NCI-H187 treated with DMSO at 0.1 percent for 48 hours (cell line): ENCODE results near the gene PREPL.
"Not testable (repeated sequence)": the region's sequence is repeated elsewhere in the genome, so short reads cannot be mapped to it uniquely, and the experiment has no call there.

ENCODE experiments used
- DNase-seq: peaks from one replicate; lab custom pipeline; 2025; lab: John Stamatoyannopoulos, UW

PREPL gene

GRCh38 chr2:44348400-44348799, 12.9 kb downstream of the PREPL start:
- no peak for DNase-seq

- DNase-seq = no peak
These were observed 13.8 kb downstream of the PREPL start for GRCh38 chr2:44347526-44347925.

- DNase-seq = no peak
These were observed 18.4 kb downstream of the PREPL start for GRCh38 chr2:44342854-44343253.

DNA sequence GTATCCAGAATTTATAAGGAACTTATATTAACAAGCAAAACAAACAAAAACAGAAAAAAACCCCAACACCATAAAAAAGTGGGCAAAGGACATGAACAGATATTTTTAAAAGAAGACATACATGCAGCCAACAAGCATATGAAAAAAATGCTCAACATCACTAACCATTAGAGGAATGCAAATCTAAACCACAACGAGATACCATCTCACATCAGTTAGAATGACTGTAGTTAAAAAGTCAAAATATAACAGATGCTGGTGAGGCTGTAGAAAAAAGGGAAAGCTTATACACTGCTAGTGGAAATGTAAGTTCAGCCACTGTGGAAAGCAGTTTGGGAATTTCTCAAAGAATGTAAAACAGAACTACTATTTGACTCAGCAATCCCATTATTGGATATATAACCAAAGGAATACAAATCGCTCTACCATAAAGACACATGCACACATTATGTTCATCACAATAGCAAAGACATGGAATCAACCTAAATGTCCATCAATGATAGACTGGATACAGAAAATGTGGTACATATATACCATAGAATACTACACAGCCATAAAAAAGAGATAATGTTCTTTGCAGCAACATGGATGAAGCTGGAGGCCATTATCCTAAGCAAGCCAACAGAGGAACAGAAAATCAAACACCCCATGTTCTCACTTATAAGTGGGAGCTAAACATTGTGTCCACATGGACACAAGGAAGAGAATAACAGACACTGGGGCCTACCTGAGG, 25.3 kb downstream of the PREPL start:
- DNase-seq = no peak

- DNase-seq = no peak
These were observed 27.3 kb downstream of the PREPL start for GRCh38 chr2:44333994-44334393.

- no peak for DNase-seq
These were observed 30.5 kb downstream of the PREPL start for GRCh38 chr2:44330801-44331200.

DNA sequence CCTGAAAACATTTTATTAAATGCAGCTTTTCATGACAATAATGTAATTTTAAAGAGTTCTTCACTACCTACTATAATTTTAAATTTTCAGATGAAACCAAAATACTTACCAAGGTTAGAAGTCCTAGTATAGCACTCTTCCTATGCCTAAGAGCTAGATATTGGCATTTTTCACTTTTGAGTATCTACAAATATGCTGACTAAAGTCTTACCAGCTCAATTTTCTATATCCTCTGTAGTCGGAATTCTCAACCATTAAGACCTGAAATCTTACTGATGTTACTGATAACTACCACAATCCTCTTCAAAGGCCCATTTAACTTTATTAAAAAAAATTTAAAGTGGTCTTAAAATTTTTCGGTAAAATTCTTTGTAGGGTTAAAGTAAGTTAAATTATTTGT, 32.0 kb downstream of the PREPL start:
- DNase-seq = no peak

DNA sequence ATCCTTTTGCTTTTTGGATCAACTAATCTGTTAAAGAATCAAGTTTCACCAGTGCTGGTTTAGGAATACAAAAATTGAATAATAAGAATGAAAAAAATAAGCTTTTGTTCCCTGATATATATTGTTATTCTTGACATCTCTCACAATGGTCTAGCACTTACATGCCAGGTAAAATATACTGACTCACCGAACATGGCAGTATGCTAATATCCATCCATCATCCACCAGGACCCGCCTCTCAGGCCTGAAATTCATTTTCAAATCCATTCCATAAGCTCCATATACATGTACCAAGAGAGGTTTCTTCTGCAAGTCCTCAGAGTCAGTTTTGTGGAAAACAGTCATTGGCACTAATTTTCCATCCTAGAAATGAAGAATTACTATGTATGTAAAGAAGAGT, 32.5 kb downstream of the PREPL start:
- DNase-seq = no peak

DNA sequence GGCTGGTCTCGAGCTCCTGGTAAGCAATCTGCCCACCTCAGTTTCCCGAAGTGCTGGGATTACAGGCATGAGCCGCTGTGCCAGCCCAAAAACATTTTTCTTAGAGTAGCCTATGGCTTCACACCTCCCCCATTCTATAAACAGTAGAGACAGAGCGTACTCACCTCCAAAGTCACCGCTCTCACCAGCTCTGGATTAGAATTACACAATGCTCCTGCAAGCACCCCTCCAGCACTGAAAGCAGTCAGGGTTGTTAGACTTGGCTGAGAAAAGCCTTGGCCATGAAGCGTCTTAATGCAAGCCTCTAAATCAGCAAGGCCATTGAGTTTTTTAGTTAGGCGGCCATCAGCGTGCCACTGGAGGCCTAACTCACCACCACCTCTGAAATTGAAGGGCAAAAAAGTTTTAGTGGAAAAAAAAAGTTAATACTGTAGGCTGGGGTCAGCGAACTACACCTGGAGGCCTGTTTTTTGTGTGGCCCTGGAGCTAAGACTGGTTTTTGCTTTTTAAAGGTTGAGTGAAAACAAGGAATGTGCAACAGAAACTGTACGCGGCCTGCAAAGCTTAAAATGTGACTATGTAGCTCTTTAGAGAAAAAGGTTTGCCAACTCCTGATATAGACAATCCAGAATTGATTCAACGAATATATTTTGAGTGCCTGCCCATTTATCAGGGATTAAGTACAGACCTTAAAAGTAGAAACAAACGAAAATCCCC, 34.6 kb downstream of the PREPL start:
- no peak for DNase-seq

DNA sequence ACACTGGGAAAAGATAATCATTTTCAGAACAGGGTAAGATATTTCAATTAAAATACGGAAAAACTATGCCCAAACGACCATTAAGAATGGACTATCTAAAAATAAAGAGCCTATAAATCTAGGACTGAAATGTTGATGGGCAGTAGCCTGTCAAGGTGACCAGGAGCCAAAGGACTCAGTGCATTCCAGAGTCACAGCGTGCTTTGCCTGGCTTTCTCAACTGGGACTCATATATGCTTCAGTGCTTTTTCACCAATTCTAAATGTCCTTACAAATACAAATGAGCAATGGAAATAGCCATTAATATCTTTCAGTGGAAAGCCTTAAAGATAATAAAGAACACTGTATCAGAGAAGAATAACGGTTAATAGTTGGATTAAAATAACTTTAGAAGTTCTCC, 35.4 kb downstream of the PREPL start:
- DNase-seq = no peak

DNA sequence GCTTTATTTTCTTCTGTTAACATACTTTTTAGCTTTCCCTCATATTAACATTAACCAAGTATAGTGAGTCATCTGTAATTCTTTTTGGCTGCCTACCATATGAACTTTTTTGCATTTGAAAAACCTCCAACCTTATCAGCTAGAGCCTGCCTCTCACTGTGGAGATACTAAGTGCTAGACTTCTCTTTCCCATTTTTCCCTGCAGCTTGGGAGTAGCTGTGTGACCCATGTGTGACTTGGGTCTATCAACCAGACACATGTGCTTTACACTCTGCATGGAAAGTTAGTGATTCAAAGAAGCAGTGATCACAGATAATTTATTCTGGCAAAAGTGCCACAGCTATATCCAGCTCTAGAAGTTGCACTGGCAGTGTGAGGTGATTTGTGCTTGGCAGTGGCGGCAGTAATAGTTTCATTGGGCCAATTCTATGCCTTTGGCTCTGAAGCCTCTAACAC, 36.3 kb downstream of the PREPL start:
- DNase-seq = no peak

DNA sequence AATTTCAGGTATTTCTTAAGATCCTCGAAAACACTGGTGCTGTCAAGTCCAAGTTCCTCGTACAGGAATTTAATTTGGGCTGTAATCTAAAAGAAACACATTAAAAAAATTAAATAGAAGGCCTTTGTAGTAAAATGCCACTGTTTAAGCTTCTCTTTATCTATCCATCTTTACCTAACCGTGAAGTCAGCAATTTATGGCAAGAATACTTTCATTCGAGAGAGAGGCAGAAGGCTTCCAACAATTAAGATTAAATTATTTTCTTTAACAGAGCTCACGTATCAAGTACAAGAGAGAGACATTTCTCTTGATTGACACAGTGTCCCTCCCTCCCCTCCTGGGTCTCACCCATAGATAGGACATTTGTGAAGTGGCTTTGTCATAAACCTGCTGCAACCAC, 39.9 kb downstream of the PREPL start:
- no peak for DNase-seq

- no peak for DNase-seq
These were observed 40.5 kb downstream of the PREPL start for GRCh38 chr2:44320832-44321231.

GRCh38 chr2:44315945-44316344, 45.3 kb downstream of the PREPL start:
- no peak for DNase-seq

DNA sequence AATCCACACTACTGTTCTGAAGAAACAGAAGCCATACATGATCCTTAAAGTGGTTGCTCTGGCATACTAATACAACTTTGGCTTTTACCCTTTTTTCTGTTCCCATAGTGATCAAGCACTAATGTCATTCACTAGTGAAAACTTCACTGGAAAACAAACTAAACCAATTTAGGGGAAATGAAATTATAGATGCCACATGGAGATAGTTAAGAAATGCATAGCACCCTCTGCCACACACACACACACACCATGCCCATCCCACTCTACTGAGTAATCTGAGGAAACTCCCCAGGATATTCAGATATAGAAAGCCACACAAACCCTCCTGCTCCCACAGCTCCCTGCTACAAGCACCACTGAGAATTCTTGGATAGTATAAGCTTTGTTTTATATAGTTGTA, 46.9 kb downstream of the PREPL start:
- no peak for DNase-seq

GRCh38 chr2:44310287-44310686, 51.0 kb downstream of the PREPL start:
- no peak for DNase-seq

DNA sequence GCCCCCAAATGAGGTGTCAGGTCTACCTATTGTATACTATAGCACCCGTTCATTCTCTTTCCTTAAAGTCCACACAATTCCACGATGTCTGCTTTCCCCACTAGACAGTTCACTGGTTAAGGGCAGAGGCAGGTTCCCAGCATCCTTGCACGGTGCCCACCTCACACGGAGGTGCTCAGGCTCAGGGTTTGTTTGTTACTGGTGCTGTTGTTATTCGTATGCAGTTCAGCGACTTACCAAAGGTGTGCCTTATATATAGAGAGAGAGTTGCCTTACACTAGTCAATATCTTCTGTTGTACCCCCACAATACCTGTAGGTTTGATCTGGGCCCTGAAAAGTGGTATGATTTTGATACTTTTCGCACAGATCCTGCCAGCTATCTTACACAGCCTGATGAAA, 55.4 kb downstream of the PREPL start:
- DNase-seq = no peak

- DNase-seq = no peak
These were observed 57.0 kb downstream of the PREPL start for GRCh38 chr2:44304258-44304657.

GRCh38 chr2:44303766-44304165, 57.5 kb downstream of the PREPL start:
- DNase-seq = not testable (repeated sequence)

DNA sequence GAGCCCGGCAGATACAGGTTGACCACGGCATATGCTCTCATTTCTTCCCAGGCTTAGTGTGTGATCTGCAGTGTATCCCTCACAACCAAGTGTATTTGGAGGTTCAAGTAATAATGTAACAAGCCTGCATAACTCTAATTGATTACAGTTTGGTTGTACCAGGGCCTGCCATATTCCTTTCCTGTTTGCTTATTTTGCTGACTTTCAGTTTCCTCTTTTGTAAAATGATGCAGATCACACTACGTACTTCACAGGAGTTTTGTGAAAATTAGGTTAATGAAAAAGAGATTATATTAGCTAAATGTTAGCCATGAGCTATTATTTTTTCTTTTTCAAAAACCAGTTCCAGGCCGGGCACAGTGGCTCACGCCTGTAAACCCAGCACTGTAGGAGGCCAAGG, 60.2 kb downstream of the PREPL start:
- no peak for DNase-seq

DNA sequence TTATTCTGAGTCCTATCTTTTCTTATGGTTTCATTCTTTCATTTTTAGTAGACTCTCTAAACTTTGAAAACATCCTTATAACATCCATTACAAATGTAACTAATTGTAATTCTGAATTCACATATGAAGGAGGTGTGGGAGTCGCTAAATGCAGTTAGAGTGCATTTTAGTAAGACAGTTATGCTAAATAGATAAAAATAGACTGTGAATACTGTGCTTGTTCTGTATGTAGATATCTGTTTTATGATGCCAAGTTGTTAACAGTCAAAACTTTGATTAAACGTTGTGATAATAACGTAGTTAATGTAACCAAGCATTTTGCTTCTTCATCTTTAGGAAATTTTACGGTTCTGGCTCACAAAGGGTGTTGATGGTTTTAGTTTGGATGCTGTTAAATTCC, 61.7 kb downstream of the PREPL start:
- no peak for DNase-seq

DNA sequence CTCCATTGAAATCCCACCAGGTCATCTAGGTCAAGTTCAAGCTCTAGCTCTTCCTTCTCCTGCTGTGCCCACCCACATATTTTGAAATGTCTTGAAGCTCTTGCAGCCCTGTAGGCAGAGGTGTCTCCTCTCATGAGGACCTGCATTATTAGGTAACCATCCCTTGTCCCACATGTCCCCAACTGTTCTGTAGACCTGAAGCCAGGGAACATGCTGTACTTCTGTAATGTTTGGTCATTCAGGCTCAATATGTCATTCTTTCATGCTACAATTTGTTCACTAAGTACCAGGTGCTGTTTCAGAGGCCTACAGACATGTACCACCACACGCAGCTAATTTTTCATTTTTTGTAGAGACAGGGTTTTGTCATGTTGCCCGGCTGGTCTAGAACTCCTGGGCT, 63.9 kb downstream of the PREPL start:
- no peak for DNase-seq

GRCh38 chr2:44296653-44297052, 64.6 kb downstream of the PREPL start:
- no peak for DNase-seq
